ENCODE results near the gene ABCF2.

Gene ABCF2

DNA sequence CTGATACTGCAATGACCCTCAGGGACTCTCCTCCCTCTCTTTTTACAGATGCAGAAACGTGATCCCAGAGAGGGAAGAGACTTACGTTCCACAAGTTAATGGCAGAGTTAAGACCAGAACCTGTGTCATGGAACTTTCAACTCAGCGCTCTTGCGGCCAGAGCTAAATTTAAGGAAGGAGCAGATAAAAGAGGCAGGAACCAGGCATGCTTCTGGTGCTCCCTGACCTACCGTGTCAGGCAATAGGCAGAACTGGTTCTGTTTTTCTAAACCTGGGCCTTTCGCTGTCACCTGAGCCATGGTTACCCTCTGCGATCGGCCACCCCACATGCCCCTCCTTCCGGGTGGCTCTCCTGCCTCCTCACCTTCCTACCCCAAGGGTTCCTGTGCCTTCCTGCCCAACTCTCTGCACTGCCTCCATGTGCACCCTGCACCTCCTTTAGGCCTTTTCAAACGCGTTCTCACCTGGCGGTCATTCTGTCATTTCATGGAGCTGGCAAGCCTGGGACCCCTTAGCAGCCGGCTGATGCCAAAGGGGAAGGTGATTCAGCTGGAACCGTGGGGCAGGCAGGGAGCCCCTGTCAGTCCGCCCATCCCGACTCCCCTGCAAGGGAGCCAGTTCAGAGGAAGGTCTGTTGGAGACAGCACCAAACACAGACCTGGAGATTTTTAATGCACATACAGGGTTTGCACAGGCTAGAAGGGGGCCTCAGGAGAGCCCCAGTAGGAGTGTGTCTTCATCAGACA lies 51.8 kb downstream of the ABCF2 start:
- H3K27me3 Mint-ChIP-seq (ENCODE audit: low read depth), result peaks cover 84% of the 10 kb centered on the region
- no peak overlapping the region for H3K4me3 Mint-ChIP-seq
- no peaks in the 10 kb centered on the region for H3K4me1 Mint-ChIP-seq
- H3K27ac Mint-ChIP-seq, result no peak overlapping the region
- TF ChIP-seq, protein P1, sequence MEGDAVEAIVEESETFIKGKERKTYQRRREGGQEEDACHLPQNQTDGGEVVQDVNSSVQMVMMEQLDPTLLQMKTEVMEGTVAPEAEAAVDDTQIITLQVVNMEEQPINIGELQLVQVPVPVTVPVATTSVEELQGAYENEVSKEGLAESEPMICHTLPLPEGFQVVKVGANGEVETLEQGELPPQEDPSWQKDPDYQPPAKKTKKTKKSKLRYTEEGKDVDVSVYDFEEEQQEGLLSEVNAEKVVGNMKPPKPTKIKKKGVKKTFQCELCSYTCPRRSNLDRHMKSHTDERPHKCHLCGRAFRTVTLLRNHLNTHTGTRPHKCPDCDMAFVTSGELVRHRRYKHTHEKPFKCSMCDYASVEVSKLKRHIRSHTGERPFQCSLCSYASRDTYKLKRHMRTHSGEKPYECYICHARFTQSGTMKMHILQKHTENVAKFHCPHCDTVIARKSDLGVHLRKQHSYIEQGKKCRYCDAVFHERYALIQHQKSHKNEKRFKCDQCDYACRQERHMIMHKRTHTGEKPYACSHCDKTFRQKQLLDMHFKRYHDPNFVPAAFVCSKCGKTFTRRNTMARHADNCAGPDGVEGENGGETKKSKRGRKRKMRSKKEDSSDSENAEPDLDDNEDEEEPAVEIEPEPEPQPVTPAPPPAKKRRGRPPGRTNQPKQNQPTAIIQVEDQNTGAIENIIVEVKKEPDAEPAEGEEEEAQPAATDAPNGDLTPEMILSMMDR (IDR thresholded peaks at IDR 0.05; ENCODE audit: unreplicated experiment in 3 of 3), result no peak
- H3K36me3 Mint-ChIP-seq (ENCODE audit: low read depth), result no peaks in the 10 kb centered on the region
- peaks cover 8% of the 10 kb centered on the region for H3K9me3 Mint-ChIP-seq

DNA sequence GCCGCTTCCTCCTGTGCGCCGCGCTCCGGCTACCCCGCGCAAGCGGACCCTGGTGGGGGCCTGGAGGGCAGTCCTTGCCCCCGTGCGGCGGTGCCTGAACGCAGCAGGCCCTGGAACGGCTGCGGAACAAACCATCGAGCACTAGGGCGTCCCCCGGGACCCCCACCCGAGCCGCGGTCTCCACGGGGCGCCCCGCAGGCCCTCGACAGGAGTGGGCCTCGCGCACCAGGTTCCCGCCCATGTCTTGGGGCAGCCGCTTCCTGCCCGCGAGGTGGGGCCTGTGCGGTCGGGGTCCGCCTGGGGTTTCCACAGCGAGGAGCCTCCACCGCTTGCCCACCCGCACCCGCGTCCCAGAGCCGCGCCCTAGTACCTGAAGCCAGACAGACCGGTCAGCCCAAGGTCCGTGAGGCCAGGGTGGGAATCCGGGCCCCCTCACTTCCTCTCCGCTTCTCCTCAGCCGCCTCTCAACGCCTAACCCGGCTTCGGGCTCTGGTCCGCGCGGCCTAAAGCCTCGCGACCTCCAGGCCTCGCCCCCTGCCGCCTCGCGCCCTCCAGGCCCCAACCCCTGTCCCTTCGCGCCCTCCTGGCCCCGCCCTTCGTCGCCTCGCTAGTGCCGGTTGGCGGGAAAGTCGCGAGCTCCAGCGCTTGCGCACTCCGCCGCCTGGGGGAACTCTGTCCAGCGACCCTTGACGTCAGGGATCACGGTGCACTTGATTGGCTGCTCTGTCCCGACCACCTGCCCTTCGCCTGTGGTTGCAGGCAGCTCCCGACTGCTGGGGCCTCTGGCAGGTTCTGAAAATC lies 52.6 kb downstream of the ABCF2 start:
- Mint-ChIP-seq H3K27me3 (ENCODE audit: low read depth) (peaks cover 84% of the 10 kb centered on the region), H3K9me3 (peaks cover 8% of the 10 kb centered on the region), H3K27ac (no peak overlapping the region), H3K4me1 (no peaks in the 10 kb centered on the region), H3K4me3 (no peak overlapping the region), H3K36me3 (ENCODE audit: low read depth) (no peaks in the 10 kb centered on the region)
- TF ChIP-seq, protein P1 (IDR thresholded peaks at IDR 0.05; ENCODE audit: unreplicated experiment in 3 of 3), result no peak

DNA sequence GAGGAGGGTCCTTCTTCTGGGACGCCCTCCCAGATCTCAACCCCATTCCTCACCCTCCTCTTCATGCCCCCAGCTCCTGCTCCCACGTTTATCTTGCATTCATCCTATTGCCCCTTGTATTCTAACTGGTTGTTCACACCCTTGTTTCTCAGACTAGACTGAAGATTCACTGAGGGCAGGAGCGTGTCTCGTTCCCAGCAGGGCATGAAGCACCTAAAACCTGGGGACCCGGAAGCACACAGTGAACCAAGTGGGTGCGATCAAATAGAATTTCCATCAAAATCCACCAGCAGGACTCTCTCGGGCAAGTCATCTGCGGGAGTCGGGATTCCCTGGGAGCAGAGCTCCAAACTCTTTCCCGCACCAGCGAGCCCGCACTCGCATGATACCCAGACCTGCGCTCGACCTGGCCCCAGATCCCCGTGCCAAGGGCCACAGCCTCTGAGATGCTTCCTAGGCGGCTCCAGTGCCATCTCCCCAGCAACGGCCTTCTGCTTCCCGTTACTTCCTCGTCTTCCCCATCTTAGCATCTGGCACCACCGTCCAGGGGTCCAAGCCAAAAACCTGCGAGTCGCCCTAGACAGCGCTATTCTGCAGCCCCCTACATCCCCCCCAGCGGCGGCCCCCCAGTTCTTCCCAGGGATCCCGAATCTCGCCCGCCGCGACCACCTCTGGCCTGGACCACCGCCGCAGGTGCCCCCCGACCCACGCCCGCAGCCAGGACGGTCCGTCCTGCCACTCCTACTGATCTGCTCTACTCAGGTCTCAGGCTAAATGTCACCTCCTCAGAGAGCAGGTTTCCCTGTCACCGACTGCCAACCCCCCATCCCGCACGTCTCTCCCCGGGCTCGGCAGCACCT lies 53.4 kb downstream of the ABCF2 start:
- H3K36me3 Mint-ChIP-seq (ENCODE audit: low read depth), result no peaks in the 10 kb centered on the region
- peaks cover 2% of the 10 kb centered on the region for H3K4me1 Mint-ChIP-seq
- H3K27me3 Mint-ChIP-seq (ENCODE audit: low read depth), result peaks cover 84% of the 10 kb centered on the region
- no peak overlapping the region for H3K27ac Mint-ChIP-seq
- peaks cover 8% of the 10 kb centered on the region for H3K9me3 Mint-ChIP-seq
- TF ChIP-seq, protein P1 (IDR thresholded peaks at IDR 0.05; ENCODE audit: unreplicated experiment in 3 of 3), result no peak
- no peak overlapping the region for H3K4me3 Mint-ChIP-seq

DNA sequence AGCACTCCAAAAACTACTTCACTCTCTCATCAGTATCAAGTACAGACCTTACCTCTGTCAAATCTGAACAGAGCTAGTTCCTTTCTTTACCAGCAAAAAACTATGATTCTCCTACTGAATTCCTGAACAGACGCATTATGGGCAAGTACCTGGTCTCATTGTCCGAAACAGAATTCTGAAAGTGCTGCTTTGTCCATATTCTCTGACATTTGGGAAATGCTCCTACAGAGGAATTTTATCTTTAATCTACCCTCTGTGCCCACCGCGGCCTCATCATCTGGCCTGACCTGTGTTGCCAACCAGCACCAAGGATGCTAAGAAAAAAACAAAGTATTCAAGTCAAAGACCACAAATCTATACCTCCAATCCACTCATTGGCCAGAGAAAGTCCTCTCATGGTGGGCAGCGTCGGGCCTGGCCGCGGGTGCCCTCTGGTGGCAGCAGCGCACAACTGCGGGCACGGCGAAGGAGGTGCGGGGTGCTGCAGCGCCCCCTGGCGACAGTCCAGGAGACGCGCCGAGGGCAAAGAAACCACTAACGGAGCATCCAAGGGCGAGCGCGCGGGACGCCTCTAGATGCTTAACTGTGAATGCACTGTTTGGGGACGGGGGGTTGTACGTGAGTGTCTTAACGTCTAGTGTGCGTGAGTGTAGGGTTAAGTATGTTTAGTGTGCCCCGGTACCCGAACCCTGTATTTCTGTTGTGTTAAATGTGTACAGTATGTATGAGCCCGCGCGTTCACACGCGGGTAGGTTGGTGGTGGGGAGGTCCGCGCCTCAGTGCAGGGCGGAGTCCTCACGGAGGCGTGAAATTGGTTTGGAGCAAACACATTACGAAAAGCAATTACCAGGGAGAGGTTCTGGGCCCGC lies 54.5 kb downstream of the ABCF2 start:
- Mint-ChIP-seq H3K27ac (no peak overlapping the region), H3K4me3 (peak overlapping the region in 1 of 3 experiments; percentile 37), H3K27me3 (ENCODE audit: low read depth) (peaks cover 86% of the 10 kb centered on the region), H3K36me3 (ENCODE audit: low read depth) (no peaks in the 10 kb centered on the region), H3K4me1 (peaks cover 6% of the 10 kb centered on the region), H3K9me3 (peaks cover 8% of the 10 kb centered on the region)
- TF ChIP-seq, protein P1 (IDR thresholded peaks at IDR 0.05; ENCODE audit: unreplicated experiment in 3 of 3), result peak; percentile 100

DNA sequence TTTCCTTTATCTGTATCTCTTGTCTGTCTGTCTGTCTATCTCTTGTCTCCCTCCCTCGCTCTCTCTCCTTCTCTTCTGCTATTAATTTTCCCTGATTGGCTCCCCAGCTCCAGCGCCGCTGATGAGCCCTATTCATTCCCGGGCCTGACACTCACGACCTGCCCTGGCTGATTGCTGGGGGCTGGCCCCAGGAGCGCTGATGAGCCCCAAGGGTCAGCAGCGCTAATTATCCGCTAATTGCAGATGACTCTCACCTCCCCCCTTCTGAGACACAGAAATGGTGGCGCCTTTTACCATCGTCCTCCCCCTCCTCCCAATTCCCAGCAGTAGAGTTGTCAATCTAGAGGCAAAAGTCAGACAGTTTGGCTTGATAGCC lies 58.2 kb downstream of the ABCF2 start:
- peak overlapping the region; percentile 70 to 84 (median 76) for H3K4me3 Mint-ChIP-seq
- no peaks in the 10 kb centered on the region for H3K36me3 Mint-ChIP-seq (ENCODE audit: low read depth)
- H3K4me1 Mint-ChIP-seq, result peaks cover 6% of the 10 kb centered on the region

More for the DNA sequence above, 58.2 kb downstream of the ABCF2 start:
- Mint-ChIP-seq H3K27me3 (ENCODE audit: low read depth) (peaks cover 57% of the 10 kb centered on the region), H3K27ac (no peak overlapping the region), H3K9me3 (peaks cover 8% of the 10 kb centered on the region)
- TF ChIP-seq, protein P1 (IDR thresholded peaks at IDR 0.05; ENCODE audit: unreplicated experiment in 3 of 3), result no peak

Data from nephron (organoid).